PC-9 (cell line): ENCODE measurements around the gene CTNNA3. TPM values are rescaled to one million over a fixed set of nuclear protein-coding genes. Genes with fewer than 3 reads are reported as not detected.

Experiments used
- BruUV-seq: library from RNA; stranded (reverse); fragments of 400-500 nt; replicated peaks from 2 replicates; lab custom pipeline; 2021; lab: Mats Ljungman, UMichigan
- CTCF ChIA-PET: fragments of 300-600 bp; sonication (Branson Sonifier 250); formaldehyde crosslinking; loops from one replicate; lab custom pipeline; 2022; ENCODE audit warnings: antibody characterized with exemption; lab: Charles Lee
- POLR2A ChIA-PET: fragments of 300-600 bp; sonication (Branson Sonifier 250); formaldehyde crosslinking; loops from one replicate; lab custom pipeline; 2022; ENCODE audit warnings: antibody characterized with exemption; ENCODE audit not compliant: unreplicated experiment; lab: Charles Lee
- DNase-seq, 2 experiments: peaks; one replicate each; pipeline versions ENCODE4 v3.0.0 to v3.0.0-alpha.2; 2015 to 2022; ENCODE audit warnings: mixed read lengths in 1 of 2
- H2AFZ ChIP-seq: fragments of 200-600 bp; sonication (generic); 2 replicates; pipeline ENCODE4 v1.8.1; 2017; ENCODE audit warnings: antibody characterized with exemption
- H3F3A ChIP-seq: fragments of 200-600 bp; sonication (generic); 2 replicates; pipeline ENCODE4 v1.8.1; 2017; ENCODE audit warnings: antibody characterized with exemption, mild to moderate bottlenecking, low read depth; ENCODE audit not compliant: insufficient read depth
- H3K27ac ChIP-seq: fragments of 200-600 bp; sonication (generic); 2 replicates; pipeline ENCODE4 v1.6.1; 2016; ENCODE audit warnings: mixed run types
- H3K27me3 ChIP-seq: fragments of 200-600 bp; sonication (generic); 2 replicates; pipeline ENCODE4 v1.6.1; 2016; ENCODE audit warnings: low read depth, mixed run types; ENCODE audit not compliant: insufficient read depth
- H3K36me3 ChIP-seq: fragments of 200-600 bp; sonication (generic); 2 replicates; pipeline ENCODE4 v1.6.1; 2016; ENCODE audit warnings: low read depth, mixed run types
- H3K4me1 ChIP-seq: fragments of 200-600 bp; sonication (generic); replicated peaks from 2 replicates; pipeline ENCODE4 v1.6.1; 2016; ENCODE audit warnings: mixed run types; ENCODE audit not compliant: insufficient read depth
- H3K4me2 ChIP-seq: fragments of 200-600 bp; sonication (generic); 2 replicates; pipeline ENCODE4 v1.6.1; 2017; ENCODE audit warnings: mixed run types
- H3K4me3 ChIP-seq: fragments of 200-600 bp; sonication (generic); 2 replicates; pipeline ENCODE4 v1.6.1; 2016; ENCODE audit warnings: mixed run types
- H3K79me2 ChIP-seq: fragments of 200-600 bp; sonication (generic); 2 replicates; pipeline ENCODE4 v1.6.1; 2017; ENCODE audit warnings: low read depth, mixed run types
- H3K9me2 ChIP-seq: fragments of 200-600 bp; sonication (generic); 2 replicates; pipeline ENCODE4 v1.8.1; 2017; ENCODE audit warnings: mild to moderate bottlenecking; ENCODE audit not compliant: insufficient read depth
- H3K9me3 ChIP-seq: fragments of 200-600 bp; sonication (generic); 2 replicates; pipeline ENCODE4 v1.8.1; 2016; ENCODE audit warnings: low read depth; ENCODE audit not compliant: insufficient read depth
- H4K20me1 ChIP-seq: fragments of 200-600 bp; sonication (generic); 2 replicates; pipeline ENCODE4 v1.8.1; 2017; ENCODE audit not compliant: insufficient read depth
- EZH2 ChIP-seq: fragments of 200-600 bp; sonication (generic); IDR thresholded peaks from 2 replicates; pipeline ENCODE4 v1.8.0; 2017; ENCODE audit warnings: antibody characterized with exemption, low read depth
- intact Hi-C: fragments of 100-400 bp; cut with micrococcal nuclease; formaldehyde crosslinking; loops from one replicate; pipeline ENCODE4 v1.10.0; 2022; ENCODE audit not compliant: unreplicated experiment
- total RNA-seq: library from RNA; stranded (reverse); gene quantifications from 2 replicates; pipeline ENCODE4 v1.2.3, GENCODE V29; 2021
- TF ChIP-seq, protein P1 (sequence below): fragments of 200-600 bp; sonication (generic); conservative IDR thresholded peaks from 2 replicates; pipeline ENCODE4 v1.6.1; 2017; ENCODE audit warnings: mixed run types, antibody characterized with exemption, mild to moderate bottlenecking, moderate library complexity

Gene CTNNA3
- total RNA-seq, 1 experiment from 2014 or later = not detected

DNA sequence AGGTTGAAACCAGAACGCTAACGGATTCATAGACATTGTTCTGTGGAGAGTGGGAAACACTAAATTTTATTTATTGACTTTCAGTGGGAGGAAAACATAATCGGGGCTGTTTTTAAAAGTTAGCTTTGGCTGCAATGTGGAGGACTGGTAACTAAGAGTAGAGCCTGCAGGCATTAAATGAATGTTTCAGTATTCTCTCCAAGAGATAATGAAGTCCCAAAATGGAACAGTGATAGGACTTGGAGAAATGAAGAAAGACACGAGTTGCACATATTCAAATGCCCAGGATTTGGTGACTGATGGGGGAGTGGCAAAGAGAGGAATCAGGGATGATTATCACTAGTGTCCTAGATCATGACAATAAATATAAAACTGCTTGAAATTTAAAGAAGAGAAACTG is 1130.0 kb downstream of the CTNNA3 start:
- POLR2A ChIA-PET = no interaction called here
- Histone ChIP-seq H3K4me2 (no peak overlapping the region), H3K27me3 (no peaks in the 10 kb centered on the region), H3K36me3 (no peaks in the 10 kb centered on the region), H3K4me1 (no peaks in the 10 kb centered on the region), H2AFZ (no peak overlapping the region), H3K4me3 (no peak overlapping the region), H3K79me2 (no peaks in the 10 kb centered on the region), H3K9me2 (no peaks in the 10 kb centered on the region), H3F3A (no peaks in the 10 kb centered on the region), H4K20me1 (no peaks in the 10 kb centered on the region), H3K27ac (no peak overlapping the region), H3K9me3 (no peaks in the 10 kb centered on the region)
- intact Hi-C loops = no loop called here
- BruUV-seq = no TSS peak
- CTCF ChIA-PET = no interaction called here
- DNase-seq = no peak
- TF ChIP-seq, protein P1, sequence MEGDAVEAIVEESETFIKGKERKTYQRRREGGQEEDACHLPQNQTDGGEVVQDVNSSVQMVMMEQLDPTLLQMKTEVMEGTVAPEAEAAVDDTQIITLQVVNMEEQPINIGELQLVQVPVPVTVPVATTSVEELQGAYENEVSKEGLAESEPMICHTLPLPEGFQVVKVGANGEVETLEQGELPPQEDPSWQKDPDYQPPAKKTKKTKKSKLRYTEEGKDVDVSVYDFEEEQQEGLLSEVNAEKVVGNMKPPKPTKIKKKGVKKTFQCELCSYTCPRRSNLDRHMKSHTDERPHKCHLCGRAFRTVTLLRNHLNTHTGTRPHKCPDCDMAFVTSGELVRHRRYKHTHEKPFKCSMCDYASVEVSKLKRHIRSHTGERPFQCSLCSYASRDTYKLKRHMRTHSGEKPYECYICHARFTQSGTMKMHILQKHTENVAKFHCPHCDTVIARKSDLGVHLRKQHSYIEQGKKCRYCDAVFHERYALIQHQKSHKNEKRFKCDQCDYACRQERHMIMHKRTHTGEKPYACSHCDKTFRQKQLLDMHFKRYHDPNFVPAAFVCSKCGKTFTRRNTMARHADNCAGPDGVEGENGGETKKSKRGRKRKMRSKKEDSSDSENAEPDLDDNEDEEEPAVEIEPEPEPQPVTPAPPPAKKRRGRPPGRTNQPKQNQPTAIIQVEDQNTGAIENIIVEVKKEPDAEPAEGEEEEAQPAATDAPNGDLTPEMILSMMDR = no peak
- no peak for TF ChIP-seq EZH2

DNA sequence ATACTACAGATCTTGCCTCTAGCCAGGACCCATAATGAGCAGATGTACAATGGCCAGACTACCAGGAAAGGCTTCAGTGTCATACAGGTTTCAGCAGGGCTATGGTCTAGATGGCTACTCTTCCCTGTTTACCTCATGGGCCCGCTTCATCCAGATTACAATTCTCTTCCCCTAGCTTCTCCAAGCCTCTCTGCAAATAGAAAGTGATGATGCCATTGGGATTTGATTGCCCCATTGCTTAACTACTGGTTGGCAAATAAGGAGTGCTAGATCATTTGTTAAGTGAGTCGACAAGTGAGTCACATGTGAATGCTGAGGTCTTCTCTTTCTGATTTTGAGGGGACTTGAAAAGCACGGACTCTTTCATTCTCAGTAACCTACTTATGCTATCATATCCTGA is 1131.7 kb downstream of the CTNNA3 start:
- no peak overlapping the region for H3K4me3 ChIP-seq
- no peak overlapping the region for H2AFZ ChIP-seq
- H3K9me3 ChIP-seq = no peaks in the 10 kb centered on the region
- H4K20me1 ChIP-seq = no peaks in the 10 kb centered on the region
- POLR2A ChIA-PET = no interaction called here
- no peak for DNase-seq
- intact Hi-C loops = no loop called here
- no peaks in the 10 kb centered on the region for H3F3A ChIP-seq
- no peak overlapping the region for H3K27ac ChIP-seq
- no peaks in the 10 kb centered on the region for H3K9me2 ChIP-seq
- no peaks in the 10 kb centered on the region for H3K27me3 ChIP-seq
- no peaks in the 10 kb centered on the region for H3K4me1 ChIP-seq
- H3K79me2 ChIP-seq = no peaks in the 10 kb centered on the region
- H3K36me3 ChIP-seq = no peaks in the 10 kb centered on the region
- no peak overlapping the region for H3K4me2 ChIP-seq
- BruUV-seq = no TSS peak
- no peak for TF ChIP-seq EZH2
- TF ChIP-seq, protein P1 = no peak
- CTCF ChIA-PET = no interaction called here

DNA sequence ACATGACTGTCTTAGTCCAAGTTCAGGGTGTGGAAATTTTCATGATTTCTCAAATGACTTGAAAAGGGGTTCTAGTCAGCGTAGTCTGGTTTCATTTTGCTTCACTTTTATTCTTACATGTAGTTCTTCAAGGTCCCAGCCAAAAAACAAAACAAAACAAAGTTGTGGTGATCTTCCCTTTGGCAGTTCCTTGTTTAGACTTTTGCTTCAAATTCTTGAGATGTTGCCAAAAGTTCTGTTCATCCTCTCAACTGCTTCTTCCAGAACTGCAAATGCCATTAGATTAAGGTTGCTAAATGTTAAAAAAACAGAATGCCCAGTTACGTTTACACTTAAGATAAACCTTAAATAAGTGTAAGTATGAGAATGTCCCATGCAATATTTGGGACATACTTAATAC is 1140.9 kb downstream of the CTNNA3 start:
- intact Hi-C loops = no loop called here
- H3F3A ChIP-seq = no peaks in the 10 kb centered on the region
- H3K27me3 ChIP-seq = no peaks in the 10 kb centered on the region
- POLR2A ChIA-PET = no interaction called here
- no peaks in the 10 kb centered on the region for H3K9me3 ChIP-seq
- H3K9me2 ChIP-seq = no peaks in the 10 kb centered on the region; the same call in 1 of the 2 replicates
- no peak overlapping the region for H3K4me2 ChIP-seq
- H2AFZ ChIP-seq = no peak overlapping the region
- H3K4me1 ChIP-seq = no peaks in the 10 kb centered on the region
- H3K79me2 ChIP-seq = no peaks in the 10 kb centered on the region
- H4K20me1 ChIP-seq = no peaks in the 10 kb centered on the region
- no peaks in the 10 kb centered on the region for H3K36me3 ChIP-seq
- CTCF ChIA-PET = no interaction called here
- H3K27ac ChIP-seq = no peak overlapping the region
- no peak overlapping the region for H3K4me3 ChIP-seq
- no TSS peak for BruUV-seq
- no peak for DNase-seq
- no peak for TF ChIP-seq EZH2
- TF ChIP-seq, protein P1 = no peak
